ENCODE measurements around the gene IL15. TPM values are rescaled to one million over a fixed set of nuclear protein-coding genes. Genes with fewer than 3 reads are reported as not detected.

Gene IL15
- total RNA-seq, 1 experiment from 2014 or later = 2.6 TPM

DNA sequence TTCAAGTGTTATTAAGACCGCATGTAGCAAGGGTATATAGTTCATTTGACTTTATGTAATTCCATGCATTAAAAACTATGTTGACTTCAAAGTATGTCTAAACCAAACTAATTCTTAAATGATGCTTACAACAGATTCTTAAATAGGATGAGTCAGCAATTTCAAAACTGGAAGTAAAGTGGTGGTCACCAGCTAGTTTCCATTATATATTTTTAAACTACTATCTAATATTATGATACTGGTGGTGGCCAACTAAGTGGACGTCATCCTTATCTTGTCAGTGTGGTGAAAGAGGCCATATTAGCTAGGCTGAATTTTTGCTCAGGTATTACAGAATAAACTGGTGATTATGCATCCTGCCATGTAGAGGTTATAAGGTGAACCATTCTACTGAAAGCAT lies 1.2 kb downstream of the IL15 start (continued):
- TF ChIP-seq, protein P1, sequence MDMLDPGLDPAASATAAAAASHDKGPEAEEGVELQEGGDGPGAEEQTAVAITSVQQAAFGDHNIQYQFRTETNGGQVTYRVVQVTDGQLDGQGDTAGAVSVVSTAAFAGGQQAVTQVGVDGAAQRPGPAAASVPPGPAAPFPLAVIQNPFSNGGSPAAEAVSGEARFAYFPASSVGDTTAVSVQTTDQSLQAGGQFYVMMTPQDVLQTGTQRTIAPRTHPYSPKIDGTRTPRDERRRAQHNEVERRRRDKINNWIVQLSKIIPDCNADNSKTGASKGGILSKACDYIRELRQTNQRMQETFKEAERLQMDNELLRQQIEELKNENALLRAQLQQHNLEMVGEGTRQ (CRISPR knock-in tag; IDR thresholded peaks at IDR 0.05) = no peak
- TF ChIP-seq ZNF263 (CRISPR knock-in tag; IDR thresholded peaks at IDR 0.05; ENCODE audit: low read depth) (no peak), ATF2 (CRISPR knock-in tag; IDR thresholded peaks at IDR 0.05; ENCODE audit: borderline replicate concordance, low read depth) (no peak), GTF2I (CRISPR knock-in tag; conservative IDR thresholded peaks at IDR 0.05) (no peak), ZNF416 (CRISPR knock-in tag; IDR thresholded peaks at IDR 0.05) (no peak), OVOL2 (CRISPR knock-in tag; IDR thresholded peaks at IDR 0.05; ENCODE audit: borderline replicate concordance) (no peak), ZNF317 (CRISPR knock-in tag; IDR thresholded peaks at IDR 0.05; ENCODE audit: borderline replicate concordance, low read depth) (no peak), ZNF423 (CRISPR knock-in tag; IDR thresholded peaks at IDR 0.05) (no peak), NR2C2 (CRISPR knock-in tag; IDR thresholded peaks at IDR 0.05) (no peak), RELA (CRISPR knock-in tag; IDR thresholded peaks at IDR 0.05; ENCODE audit: borderline replicate concordance) (no peak)
- TF ChIP-seq, protein P2, sequence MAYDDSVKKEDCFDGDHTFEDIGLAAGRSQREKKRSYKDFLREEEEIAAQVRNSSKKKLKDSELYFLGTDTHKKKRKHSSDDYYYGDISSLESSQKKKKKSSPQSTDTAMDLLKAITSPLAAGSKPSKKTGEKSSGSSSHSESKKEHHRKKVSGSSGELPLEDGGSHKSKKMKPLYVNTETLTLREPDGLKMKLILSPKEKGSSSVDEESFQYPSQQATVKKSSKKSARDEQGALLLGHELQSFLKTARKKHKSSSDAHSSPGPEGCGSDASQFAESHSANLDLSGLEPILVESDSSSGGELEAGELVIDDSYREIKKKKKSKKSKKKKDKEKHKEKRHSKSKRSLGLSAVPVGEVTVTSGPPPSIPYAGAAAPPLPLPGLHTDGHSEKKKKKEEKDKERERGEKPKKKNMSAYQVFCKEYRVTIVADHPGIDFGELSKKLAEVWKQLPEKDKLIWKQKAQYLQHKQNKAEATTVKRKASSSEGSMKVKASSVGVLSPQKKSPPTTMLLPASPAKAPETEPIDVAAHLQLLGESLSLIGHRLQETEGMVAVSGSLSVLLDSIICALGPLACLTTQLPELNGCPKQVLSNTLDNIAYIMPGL (CRISPR knock-in tag; IDR thresholded peaks at IDR 0.05) = no peak

DNA sequence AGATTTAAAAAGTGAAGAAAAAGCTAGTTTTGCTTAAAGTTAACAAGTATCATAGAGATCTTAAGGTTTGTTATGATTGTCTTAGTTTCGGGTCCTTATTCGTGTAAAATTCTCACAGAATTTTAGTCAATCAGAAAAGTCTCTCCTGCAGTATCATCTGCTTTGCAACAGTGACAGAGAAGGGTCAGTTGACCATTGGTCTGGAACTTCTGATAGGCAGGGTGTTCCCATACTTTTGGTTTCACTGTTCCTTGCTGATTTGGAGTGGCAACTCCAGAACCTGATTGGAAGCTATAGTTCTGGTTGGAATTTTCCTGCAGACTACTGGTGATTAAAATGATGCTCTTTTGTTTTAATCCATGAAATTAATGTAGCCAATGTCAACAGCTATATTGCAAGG lies 1.8 kb downstream of the IL15 start:
- DNase-seq (ENCODE audit: low spot score) (no peak), ATAC-seq (no peak)
- TF ChIP-seq, protein P3, sequence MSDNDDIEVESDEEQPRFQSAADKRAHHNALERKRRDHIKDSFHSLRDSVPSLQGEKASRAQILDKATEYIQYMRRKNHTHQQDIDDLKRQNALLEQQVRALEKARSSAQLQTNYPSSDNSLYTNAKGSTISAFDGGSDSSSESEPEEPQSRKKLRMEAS (CRISPR knock-in tag; IDR thresholded peaks at IDR 0.05) = no peak
- no peak for TF ChIP-seq FOXJ3 (CRISPR knock-in tag; IDR thresholded peaks at IDR 0.05; ENCODE audit: borderline replicate concordance)
- TF ChIP-seq, protein P4, sequence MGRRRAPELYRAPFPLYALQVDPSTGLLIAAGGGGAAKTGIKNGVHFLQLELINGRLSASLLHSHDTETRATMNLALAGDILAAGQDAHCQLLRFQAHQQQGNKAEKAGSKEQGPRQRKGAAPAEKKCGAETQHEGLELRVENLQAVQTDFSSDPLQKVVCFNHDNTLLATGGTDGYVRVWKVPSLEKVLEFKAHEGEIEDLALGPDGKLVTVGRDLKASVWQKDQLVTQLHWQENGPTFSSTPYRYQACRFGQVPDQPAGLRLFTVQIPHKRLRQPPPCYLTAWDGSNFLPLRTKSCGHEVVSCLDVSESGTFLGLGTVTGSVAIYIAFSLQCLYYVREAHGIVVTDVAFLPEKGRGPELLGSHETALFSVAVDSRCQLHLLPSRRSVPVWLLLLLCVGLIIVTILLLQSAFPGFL (CRISPR knock-in tag; IDR thresholded peaks at IDR 0.05; ENCODE audit: borderline replicate concordance) = no peak
- TF ChIP-seq E2F4 (CRISPR knock-in tag; IDR thresholded peaks at IDR 0.05; ENCODE audit: borderline replicate concordance, low read depth) = no peak
- TF ChIP-seq ETV6 (CRISPR knock-in tag; IDR thresholded peaks at IDR 0.05) = no peak
- no peak for TF ChIP-seq ZNF219 (CRISPR knock-in tag; IDR thresholded peaks at IDR 0.05; ENCODE audit: borderline replicate concordance)
- TF ChIP-seq, protein P5, sequence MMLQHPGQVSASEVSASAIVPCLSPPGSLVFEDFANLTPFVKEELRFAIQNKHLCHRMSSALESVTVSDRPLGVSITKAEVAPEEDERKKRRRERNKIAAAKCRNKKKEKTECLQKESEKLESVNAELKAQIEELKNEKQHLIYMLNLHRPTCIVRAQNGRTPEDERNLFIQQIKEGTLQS (CRISPR knock-in tag; conservative IDR thresholded peaks at IDR 0.05) = no peak
- no peak for TF ChIP-seq NR2C2 (CRISPR knock-in tag; IDR thresholded peaks at IDR 0.05)
- no peak for TF ChIP-seq CTCF (IDR thresholded peaks at IDR 0.05)
- TF ChIP-seq, protein P6, sequence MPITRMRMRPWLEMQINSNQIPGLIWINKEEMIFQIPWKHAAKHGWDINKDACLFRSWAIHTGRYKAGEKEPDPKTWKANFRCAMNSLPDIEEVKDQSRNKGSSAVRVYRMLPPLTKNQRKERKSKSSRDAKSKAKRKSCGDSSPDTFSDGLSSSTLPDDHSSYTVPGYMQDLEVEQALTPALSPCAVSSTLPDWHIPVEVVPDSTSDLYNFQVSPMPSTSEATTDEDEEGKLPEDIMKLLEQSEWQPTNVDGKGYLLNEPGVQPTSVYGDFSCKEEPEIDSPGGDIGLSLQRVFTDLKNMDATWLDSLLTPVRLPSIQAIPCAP (CRISPR knock-in tag; IDR thresholded peaks at IDR 0.05) = no peak
- TF ChIP-seq ZNF671 (CRISPR knock-in tag; IDR thresholded peaks at IDR 0.05) = no peak
- TF ChIP-seq, protein P7, sequence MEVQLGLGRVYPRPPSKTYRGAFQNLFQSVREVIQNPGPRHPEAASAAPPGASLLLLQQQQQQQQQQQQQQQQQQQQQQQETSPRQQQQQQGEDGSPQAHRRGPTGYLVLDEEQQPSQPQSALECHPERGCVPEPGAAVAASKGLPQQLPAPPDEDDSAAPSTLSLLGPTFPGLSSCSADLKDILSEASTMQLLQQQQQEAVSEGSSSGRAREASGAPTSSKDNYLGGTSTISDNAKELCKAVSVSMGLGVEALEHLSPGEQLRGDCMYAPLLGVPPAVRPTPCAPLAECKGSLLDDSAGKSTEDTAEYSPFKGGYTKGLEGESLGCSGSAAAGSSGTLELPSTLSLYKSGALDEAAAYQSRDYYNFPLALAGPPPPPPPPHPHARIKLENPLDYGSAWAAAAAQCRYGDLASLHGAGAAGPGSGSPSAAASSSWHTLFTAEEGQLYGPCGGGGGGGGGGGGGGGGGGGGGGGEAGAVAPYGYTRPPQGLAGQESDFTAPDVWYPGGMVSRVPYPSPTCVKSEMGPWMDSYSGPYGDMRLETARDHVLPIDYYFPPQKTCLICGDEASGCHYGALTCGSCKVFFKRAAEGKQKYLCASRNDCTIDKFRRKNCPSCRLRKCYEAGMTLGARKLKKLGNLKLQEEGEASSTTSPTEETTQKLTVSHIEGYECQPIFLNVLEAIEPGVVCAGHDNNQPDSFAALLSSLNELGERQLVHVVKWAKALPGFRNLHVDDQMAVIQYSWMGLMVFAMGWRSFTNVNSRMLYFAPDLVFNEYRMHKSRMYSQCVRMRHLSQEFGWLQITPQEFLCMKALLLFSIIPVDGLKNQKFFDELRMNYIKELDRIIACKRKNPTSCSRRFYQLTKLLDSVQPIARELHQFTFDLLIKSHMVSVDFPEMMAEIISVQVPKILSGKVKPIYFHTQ (CRISPR knock-in tag; IDR thresholded peaks at IDR 0.05) = no peak
- no peak for TF ChIP-seq TEAD1 (CRISPR knock-in tag; IDR thresholded peaks at IDR 0.05)
- Mint-ChIP-seq H3K9me3 (no peaks in the 10 kb centered on the region), H3K36me3 (no peaks in the 10 kb centered on the region), H3K4me1 (peaks cover 44% of the 10 kb centered on the region), H3K27ac (no peak overlapping the region), H3K4me3 (peak overlapping the region; percentile 34), H3K27me3 (ENCODE audit: low read depth) (peaks cover 21% of the 10 kb centered on the region)
- CTCF ChIA-PET = interaction anchor here (1.8 kb wide), 1 partner anchor 16 kb away, joined by 8 read pairs; no protein-coding TSS in a partner anchor
- POLR2A ChIA-PET = no interaction called here
